DMS79 treated with DMSO at 0.1 percent for 48 hours (cell line): ENCODE measurements around the gene SPATA13.

Experiments used
- DNase-seq: peaks from one replicate; lab custom pipeline; 2025; lab: John Stamatoyannopoulos, UW

Gene SPATA13

DNA sequence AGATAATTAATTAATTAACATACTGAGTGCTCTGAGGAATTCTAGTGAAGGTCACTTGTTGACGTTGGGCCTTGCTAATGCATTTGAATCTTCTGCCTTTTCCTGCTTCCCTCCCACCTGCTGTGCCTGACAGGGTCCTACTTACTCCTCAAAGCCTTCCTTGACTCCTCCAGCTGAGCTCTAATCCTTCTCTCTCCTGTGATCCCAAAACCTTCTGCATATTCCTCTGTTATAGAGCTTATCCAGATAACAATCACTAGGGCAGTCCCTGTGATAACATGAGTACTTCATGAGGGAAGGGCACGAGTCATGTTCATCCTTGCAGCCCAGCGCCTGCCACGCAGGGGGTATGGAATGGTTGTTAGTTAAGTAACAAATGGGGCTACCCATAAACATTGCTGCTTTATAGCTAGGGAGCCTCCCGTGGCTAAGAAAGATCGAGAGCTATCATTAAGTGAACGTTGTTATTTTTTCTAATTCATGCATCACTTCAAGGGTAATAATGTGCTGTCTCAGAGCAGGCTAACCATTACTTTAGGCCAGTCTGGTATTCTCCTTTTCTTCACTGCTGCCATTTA is 19.1 kb upstream of the SPATA13 start:
- DNase-seq: peak; percentile 49

DNA sequence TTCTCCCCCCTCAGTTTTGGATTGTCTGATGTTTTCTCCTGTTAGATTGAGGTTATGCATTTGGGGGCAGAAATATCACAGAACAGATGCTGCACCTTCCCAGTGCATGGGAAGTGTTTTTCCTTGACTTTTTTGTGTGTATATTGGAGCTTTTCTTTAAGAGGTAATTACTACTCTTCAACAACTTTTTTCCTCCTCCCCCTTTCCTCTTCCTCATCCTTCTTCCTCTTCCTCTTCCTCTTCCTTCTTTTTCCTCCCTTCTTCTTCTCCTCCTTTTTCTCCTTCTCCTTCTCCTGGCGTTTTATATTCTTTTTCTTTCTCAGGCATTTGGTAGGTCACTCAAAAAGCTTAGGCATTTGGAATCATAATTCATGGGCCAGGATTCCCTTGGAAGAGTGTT is 18.1 kb upstream of the SPATA13 start:
- DNase-seq: no peak

DNA sequence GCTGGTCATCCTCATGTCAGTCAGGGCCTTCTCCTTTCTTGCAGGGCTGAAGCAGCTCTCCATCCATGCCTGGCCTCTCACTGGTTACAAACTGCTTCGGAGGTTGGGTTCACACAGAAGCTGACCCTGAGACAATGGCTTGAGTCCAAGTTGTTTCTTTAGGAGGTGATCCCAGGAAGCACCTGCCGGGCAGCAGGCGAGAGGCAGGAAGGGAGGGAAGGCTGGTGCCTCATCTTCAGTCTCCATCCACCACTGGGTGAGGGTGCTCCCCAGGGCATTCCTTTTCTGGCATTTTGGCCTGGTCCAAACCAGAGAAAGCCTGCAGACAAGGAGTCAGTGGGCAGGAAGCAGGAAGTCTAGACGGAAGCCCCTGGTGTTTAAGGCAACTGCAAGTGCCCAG is 17.6 kb upstream of the SPATA13 start:
- DNase-seq: no peak

DNA sequence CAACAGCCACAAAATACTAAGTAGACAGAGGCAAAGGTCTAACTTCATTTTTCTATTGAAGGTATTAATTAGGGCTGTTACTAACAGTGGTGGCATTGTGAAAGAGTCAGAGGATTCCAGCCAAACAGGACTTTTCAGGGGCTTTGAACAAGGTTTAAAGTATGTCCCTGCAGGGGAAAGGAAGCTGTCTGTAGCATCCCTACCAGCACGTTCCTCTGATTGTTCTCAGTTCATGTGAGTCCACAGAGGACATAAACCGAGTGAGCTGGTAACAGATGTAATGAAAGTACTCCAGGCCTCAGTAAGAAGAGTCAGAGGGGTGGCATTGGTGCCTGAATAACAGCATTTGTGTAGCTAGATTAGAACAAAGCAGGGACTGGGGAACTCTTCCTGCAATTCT is 15.3 kb upstream of the SPATA13 start:
- DNase-seq: no peak

DNA sequence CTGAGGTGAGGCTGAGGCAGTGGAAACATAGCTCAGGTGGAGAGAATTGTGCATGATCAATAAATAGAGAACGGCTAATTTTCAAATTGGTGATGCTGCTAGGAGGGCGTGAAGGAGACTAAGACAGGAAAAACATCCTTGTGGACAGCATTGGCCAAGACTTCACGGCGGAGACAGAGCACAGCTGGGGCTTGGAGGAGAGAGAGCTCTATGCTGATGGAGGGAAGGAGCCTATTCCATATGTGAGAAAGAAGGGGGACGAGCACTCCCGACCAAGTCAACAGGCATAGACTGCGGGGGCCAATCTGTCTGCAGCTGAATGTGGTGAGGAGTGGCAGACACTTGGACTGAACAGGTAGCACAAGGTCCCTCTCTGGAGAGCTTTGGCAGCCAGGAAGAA is 14.8 kb upstream of the SPATA13 start:
- DNase-seq: no peak

GRCh38 chr13:24146961-24147569 is 13.5 kb upstream of the SPATA13 start:
- no peak for DNase-seq

GRCh38 chr13:24147570-24147963 is 13.0 kb upstream of the SPATA13 start:
- no peak for DNase-seq

DNA sequence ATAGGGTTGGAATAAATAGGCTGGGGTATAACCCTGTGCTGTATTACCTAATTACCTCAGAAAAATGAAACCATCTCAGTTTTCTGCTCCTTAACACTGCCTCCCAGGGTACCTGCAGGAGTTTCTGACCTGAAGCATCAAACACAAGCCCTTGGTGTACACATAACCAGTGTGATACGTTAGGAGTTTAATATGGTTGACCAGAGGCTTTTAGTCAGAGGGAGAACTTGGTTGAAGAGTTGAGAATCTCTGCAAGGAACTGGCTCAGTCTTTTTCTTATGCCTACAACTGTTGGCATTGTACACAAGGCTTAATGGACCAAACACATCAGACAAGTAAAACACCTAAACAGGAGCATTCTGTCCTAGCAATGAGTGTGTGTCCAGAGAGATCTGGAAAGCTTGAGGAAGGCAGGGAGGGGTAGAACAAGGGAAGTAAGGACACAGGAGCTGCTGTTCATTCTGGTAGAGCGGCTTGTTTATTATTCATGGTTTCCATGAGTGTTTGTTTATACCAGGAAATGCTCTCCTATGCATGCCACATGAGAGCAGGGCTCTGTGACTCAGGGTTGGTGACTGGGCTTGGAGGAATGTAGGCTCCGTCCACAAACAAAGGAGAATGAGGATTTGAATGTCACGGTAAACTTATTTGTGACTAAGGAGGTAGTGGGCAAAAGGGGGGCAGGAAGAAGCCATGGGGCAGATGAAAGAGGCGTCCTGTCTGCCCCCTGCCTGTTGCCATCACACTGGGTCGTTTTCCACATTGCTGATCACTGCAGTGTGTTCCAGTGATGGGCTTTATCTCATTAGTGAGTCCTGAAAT is 11.9 kb upstream of the SPATA13 start:
- no peak for DNase-seq

- DNase-seq: no peak
Observed at GRCh38 chr13:24149246-24150032, 11.1 kb upstream of the SPATA13 start.

- DNase-seq: no peak
Observed at GRCh38 chr13:24150572-24150971, 9.9 kb upstream of the SPATA13 start.

DNA sequence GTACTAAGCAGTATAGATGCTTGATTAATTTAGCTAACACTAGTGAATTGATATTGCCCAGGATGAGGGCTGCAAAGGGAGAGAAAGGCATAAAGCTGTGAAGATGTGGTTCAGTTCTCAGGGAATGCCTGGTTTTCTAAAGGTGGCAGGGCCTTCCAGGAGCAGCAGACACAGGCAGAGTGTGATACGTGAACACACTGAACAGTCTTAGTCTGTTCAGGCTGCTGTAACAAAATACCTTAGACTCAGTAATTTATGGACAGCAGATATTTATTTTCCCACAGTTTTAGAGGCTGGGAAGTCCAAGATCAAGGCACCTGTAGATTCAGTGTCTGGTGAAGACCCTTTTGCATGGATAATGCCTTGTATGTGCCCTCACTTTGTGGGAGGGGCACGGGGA is 8.7 kb upstream of the SPATA13 start:
- no peak for DNase-seq

GRCh38 chr13:24152292-24153214 is 8.0 kb upstream of the SPATA13 start:
- DNase-seq: no peak

GRCh38 chr13:24153347-24153746 is 7.2 kb upstream of the SPATA13 start:
- no peak for DNase-seq

- no peak for DNase-seq
Observed at GRCh38 chr13:24153979-24154701, 6.4 kb upstream of the SPATA13 start.

- no peak for DNase-seq
Observed at GRCh38 chr13:24159357-24159756, 1.2 kb upstream of the SPATA13 start.

GRCh38 chr13:24161010-24161775 is 673 bp downstream of the SPATA13 start:
- DNase-seq: no peak

DNA sequence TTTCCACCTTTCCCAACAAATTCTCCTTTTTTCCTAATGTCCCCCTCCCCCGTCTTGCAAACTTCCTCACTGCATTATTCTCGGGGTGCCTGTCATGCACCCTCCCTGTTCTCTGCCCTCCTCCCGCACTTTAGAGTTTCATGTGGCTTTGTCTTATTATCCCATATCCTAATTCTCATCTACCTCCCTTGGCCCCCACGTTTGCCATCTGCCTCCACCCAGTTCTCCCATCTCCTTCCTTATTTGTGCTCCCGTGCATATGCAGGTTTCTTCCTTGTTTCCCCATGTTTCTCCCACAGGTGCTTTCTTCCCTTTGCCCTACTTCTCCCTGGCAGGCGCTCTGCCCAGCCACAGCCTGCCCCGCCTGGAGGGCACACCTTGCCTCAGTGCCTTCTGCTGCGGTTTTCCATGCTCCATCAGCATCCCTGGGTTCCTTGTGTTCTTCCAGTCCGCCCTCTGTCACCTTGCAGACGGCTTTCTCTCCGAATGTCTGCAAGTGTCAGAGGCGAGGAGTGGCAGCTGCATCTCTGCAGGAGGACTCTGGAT is 1.5 kb downstream of the SPATA13 start:
- no peak for DNase-seq

DNA sequence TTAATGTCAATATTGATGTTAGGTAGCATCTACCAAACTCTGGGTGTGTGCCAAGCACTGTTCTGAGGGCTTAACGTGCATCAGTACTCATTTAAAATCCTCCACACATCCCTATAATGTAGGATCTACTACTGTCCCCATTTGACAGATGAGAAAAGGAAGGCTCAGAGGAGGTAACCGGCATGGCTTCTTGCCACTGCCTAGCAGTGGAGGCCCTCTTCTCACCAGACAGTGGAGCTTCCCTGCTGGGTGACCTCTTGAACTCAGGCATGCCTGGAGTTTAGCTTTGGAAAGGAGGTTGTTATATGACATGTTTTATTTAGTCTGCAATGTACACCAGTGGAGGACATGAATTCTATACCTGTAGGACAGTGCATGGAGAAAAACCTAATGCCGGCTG is 2.1 kb downstream of the SPATA13 start:
- DNase-seq: no peak

- DNase-seq: no peak
Observed at GRCh38 chr13:24165746-24166145, 5.2 kb downstream of the SPATA13 start.

GRCh38 chr13:24166561-24166960 is 6.0 kb downstream of the SPATA13 start:
- no peak for DNase-seq
